GM13977 (cell line): ENCODE measurements around the gene SLC35E1.

Experiments
- DNase-seq: peaks from one replicate; pipeline ENCODE4 v3.0.0; 2012; ENCODE audit warnings: low spot score
- in situ Hi-C: fragments of 300-500 bp; cut with MboI; formaldehyde crosslinking; loops from one replicate; pipeline ENCODE4 v1.12.0; 2022; ENCODE audit warnings: low sequenced_read_pairs, low pct_unique_long_range_greater_than_20kb, mixed read lengths, inconsistent platforms; ENCODE audit not compliant: unreplicated experiment
- TF ChIP-seq, protein P1 (sequence below): IDR thresholded peaks from 2 replicates; pipeline ENCODE4 v1.5.1; 2012; ENCODE audit warnings: mild to moderate bottlenecking, control low read depth; ENCODE audit not compliant: insufficient read depth; ENCODE audit errors: extremely low read depth, missing control alignments

The SLC35E1 gene

DNA sequence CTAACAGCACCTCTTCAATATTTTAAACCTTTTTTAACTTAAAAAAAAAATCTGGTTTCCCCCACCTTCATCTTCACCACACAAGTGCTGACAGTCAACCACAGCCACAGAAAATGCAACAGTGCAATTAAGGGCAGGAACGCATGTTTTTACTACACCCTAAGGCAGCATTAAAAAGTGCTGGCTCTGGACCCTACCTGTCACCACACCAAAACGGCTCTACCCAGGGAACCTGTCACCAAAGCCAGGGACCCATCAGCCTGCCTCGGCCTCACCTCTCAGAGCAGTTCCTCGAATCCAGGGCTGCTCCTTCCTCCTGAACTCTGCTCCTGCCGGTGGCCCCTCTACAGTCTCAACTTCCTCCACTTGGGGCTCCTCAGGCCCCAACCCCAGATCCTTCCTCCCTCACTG is 22.5 kb upstream of the SLC35E1 start:
- TF ChIP-seq, protein P1, sequence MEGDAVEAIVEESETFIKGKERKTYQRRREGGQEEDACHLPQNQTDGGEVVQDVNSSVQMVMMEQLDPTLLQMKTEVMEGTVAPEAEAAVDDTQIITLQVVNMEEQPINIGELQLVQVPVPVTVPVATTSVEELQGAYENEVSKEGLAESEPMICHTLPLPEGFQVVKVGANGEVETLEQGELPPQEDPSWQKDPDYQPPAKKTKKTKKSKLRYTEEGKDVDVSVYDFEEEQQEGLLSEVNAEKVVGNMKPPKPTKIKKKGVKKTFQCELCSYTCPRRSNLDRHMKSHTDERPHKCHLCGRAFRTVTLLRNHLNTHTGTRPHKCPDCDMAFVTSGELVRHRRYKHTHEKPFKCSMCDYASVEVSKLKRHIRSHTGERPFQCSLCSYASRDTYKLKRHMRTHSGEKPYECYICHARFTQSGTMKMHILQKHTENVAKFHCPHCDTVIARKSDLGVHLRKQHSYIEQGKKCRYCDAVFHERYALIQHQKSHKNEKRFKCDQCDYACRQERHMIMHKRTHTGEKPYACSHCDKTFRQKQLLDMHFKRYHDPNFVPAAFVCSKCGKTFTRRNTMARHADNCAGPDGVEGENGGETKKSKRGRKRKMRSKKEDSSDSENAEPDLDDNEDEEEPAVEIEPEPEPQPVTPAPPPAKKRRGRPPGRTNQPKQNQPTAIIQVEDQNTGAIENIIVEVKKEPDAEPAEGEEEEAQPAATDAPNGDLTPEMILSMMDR: no peak
- in situ Hi-C loops: no loop called here
- DNase-seq: peak; percentile 67

DNA sequence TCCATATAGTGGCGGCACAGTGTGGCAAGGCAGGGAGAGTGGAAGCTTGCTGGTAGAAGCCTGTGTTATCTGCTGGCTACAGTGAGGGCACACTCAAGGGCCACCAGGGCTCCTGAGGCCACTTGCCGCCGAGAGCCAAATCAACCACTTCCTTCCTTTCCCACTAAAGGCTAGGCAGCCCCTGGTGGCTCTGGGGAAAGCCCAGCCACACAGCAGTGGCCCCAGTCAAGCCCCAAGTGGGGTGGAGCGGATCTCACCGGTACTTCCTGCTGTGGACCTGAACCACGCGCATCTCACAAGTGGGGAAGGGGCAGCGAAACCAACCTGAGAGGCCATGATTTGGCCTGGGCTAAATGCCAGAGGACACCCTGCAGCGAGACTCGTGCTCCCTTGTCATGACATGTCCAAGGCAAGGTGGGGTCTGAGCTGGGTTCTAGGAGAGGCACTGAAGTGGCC is 21.9 kb upstream of the SLC35E1 start:
- TF ChIP-seq, protein P1: no peak
- peak; percentile 43 for DNase-seq
- in situ Hi-C loops: no loop called here

DNA sequence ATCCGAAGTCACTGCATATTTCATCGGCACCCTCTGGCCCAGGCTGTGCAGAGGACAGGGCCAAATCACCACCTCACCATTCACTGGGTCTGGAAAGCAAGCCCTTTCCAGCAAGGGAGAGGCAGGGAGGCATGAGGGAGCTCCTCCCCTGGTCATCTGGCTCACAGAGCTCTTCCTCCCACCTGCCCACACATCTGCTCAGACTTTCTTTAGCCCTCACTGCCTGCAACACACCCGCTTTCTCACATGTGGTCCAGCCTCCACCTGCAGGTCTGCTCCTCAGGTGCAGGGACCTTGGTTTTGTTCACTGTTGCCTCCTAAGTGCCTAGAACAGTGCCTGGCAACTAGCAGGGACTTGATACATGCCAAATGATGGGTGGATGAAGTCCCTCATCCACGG is 21.0 kb upstream of the SLC35E1 start:
- DNase-seq: peak; percentile 45
- in situ Hi-C loops: no loop called here
- TF ChIP-seq, protein P1: peak; percentile 22

DNA sequence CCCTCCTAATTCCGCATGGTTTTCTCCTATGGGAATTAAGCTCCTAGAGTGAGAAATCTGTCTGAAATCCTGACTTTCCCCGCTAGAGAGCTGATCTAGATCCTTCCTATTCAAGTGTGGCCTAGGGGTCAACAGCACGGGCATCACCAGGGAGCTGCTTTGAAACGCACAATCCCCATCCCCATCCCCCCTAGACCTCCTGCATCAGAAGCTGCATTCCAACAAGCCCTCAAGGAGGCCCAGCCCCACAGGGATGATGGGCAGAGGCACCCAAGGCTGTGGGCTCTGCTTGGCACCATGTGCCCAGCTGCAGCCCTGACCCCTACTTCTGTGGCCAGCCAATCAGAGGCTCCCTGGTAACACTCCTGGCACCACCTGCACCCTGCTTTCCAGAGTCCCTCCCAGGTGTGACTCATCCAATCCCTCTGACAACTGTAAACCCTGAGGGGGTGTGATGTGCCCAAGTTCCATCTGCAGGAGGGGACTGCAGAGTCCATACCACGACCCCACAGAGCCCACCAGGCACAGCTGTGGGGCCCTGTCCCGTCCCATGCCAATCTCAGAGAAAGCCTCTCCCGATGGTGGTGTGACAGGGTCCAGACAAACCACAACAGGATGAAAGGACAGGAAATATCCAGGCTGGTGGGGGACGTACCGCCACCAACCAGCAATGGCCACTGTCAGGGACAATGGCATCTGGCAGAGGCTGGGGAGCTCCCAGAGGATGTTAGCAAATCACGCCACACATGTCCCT is 19.8 kb upstream of the SLC35E1 start:
- TF ChIP-seq, protein P1: no peak
- in situ Hi-C loops: no loop called here
- no peak for DNase-seq

DNA sequence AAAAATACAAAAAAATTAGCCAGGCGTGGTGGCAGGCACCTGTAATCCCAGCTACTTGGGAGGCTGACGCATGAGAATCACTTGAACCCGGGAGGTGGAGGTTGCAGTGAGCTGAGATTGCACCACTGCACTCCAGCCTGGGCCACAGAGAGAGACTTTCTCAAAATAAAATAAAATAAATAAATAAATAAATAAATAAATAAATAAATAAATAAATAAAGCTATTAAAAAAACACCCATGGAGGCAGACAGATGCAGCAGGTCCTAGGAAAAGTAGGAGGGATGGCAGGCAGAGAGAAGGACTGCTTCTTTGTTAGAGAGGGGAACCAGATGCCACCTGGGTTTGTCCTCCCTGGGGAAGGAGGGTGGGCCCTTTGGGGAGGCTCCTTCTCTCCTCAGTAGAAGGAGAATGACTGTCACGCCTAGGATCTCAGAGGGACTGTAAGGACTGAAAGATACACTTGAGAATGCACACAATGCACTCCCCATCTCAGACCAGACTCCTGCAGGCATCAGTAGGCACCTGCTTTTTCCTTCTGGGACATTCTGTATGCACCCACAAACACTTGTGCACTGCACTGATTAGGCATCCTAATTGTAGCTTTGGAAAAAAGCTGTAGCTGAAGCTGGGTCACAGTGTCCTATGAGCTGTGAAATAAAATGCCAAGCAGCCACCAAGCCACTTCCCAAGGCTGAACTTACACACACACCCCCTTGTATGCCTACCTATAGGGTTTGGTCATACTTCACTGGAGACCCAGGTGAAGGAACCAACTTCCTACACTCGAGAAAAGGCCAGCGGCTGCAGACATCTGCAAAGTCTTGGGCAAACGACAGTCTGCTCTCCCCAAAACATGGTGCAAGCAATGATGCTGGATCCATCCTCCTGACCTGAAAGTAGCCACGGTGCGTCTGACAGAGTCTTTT is 18.9 kb upstream of the SLC35E1 start:
- TF ChIP-seq, protein P1: no peak
- DNase-seq: no peak
- in situ Hi-C loops: no loop called here

DNA sequence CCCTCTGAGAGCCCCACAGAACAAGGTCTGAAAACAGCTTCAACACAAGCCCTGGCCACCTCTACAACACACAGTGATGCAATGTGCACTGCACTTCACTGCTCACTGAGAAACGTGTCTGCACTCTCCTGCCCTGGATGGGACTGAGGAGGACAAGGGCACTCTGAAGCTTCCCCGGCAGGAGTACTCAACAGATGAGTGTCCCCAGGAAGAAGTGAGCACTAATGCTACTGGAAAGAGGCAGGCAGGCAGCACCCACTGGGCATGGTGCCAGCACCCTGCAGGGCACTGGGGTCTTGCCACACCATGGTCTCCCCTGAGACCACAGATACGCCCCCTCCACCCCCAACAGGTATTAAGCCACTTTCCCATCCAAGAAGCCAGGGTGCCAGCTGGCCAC is 17.7 kb upstream of the SLC35E1 start:
- in situ Hi-C loops: no loop called here
- DNase-seq: no peak
- TF ChIP-seq, protein P1: no peak
